Ovary (tissue), 9 donors: ENCODE measurements around the gene OR10A3. TPM values are rescaled to one million over a fixed set of nuclear protein-coding genes. Genes with fewer than 3 reads are reported as not detected.

Source experiments
- DNase-seq, 5 donors: peaks; one replicate each; pipeline ENCODE4 v3.0.0-alpha.2; 2019 to 2020
- H3K27ac ChIP-seq, 2 donors: fragments of 200-600 bp; one replicate each; pipeline versions ENCODE4 v1.5.1 to v1.8.0; 2019 to 2022
- H3K27me3 ChIP-seq: fragments of 200-600 bp; one replicate; pipeline ENCODE4 v1.8.0; 2022
- H3K36me3 ChIP-seq: fragments of 200-600 bp; sonication (generic); one replicate; pipeline ENCODE4 v1.5.1; 2019
- H3K4me1 ChIP-seq: one replicate; pipeline ENCODE4 v1.8.1; 2013; ENCODE audit warnings: mild to moderate bottlenecking, moderate library complexity; ENCODE audit not compliant: insufficient read depth
- H3K4me3 ChIP-seq: fragments of 200-600 bp; sonication (generic); one replicate; pipeline ENCODE4 v1.5.1; 2017
- H3K9me3 ChIP-seq, 2 donors: fragments of 200-600 bp in 1 of 2; sonication (generic) in 1 of 2; one replicate each; pipeline versions ENCODE4 v1.5.1 to v1.8.1; 2013 to 2019; ENCODE audit warnings: mild to moderate bottlenecking in 1 of 2, moderate library complexity in 1 of 2
- EP300 ChIP-seq: sonication (generic); formaldehyde crosslinking; IDR thresholded peaks from one replicate; pipeline ENCODE4 v1.6.1; 2017; ENCODE audit warnings: antibody characterized with exemption
- POLR2A ChIP-seq: fragments of 450-650 bp; IDR thresholded peaks from one replicate; pipeline ENCODE4 v1.6.1; 2017; ENCODE audit warnings: antibody characterized with exemption, mild to moderate bottlenecking, moderate library complexity
- WGBS, 3 donors: extraction: QIAGEN DNeasy Blood & Tissue Kit in 1 of 3; methylation state at CpG; one replicate each; pipeline versions ENCODE4 v1.1.5 to v1.1.7; 2013 to 2017; 5-methylcytosine and 5-hydroxymethylcytosine counted together
- intact Hi-C, 4 donors: fragments of 100-400 bp; cut with DNase I; formaldehyde crosslinking; loops; one replicate each; pipeline versions ENCODE4 v1.11.0 to v1.15.1; 2022 to 2023
- polyA plus RNA-seq, 2 donors: library from polyadenylated mRNA; stranded (reverse); fragments of 200-250 nt in 1 of 2; fragments of 350-450 nt in 1 of 2; fragmentation: Illumina TruSeq in 1 of 2; extraction: RNeasy Lipid Tissue Mini Kit (QIAGEN cat#74804) in 1 of 2; gene quantifications; one replicate each; pipeline ENCODE4 v1.2.3, GENCODE V29; 2013 to 2014
- total RNA-seq, 7 donors: library from RNA; depleted of rRNA in 2 of 7; stranded (reverse); fragments of >200 nt in 2 of 7; fragmentation: NEBNext Ultra II Directional in 3 of 7; extraction: Animal tissue kit (Norgen Biotek cat#: 25700) in 3 of 7; gene quantifications; one replicate each; pipeline versions ENCODE4 v1.1.0 to v1.2.4, GENCODE V29; 2016 to 2023
- TF ChIP-seq, protein P1 (sequence below), 3 donors: fragments of 450-650 bp in 2 of 3; fragments of 200-600 bp in 1 of 3; IDR thresholded peaks; one replicate each; pipeline versions ENCODE4 v1.5.1 to v1.8.0; 2016 to 2022; ENCODE audit warnings: antibody characterized with exemption in 3 of 3, mild to moderate bottlenecking in 1 of 3
- donor health status: DM: no; HTN: no; CAD: no; lungs with moderate emphysema.
- donor health status: DM: no; HTN: no; CAD: no.
- donor health status: Bipolar disorder and iron deficiency.
- donor health status: DM: yes; HTN: yes; CAD: no.
- donor health status: DM: no; HTN: no; CAD: no.
- donor health status: DM: yes; HTN: yes; CAD: no.

Gene OR10A3
- total and polyA plus RNA-seq, 9 donors, result not detected

- Histone ChIP-seq H3K36me3 (no peaks in the 10 kb centered on the region), H3K27me3 (no peaks in the 10 kb centered on the region), H3K4me3 (no peak overlapping the region), H3K4me1 (no peaks in the 10 kb centered on the region), H3K27ac (no peak overlapping the region), H3K9me3 (no peaks in the 10 kb centered on the region)
- no peak for DNase-seq
- intact Hi-C loops, result no loop called here
- TF ChIP-seq POLR2A (no peak), EP300 (no peak)
- TF ChIP-seq, protein P1, sequence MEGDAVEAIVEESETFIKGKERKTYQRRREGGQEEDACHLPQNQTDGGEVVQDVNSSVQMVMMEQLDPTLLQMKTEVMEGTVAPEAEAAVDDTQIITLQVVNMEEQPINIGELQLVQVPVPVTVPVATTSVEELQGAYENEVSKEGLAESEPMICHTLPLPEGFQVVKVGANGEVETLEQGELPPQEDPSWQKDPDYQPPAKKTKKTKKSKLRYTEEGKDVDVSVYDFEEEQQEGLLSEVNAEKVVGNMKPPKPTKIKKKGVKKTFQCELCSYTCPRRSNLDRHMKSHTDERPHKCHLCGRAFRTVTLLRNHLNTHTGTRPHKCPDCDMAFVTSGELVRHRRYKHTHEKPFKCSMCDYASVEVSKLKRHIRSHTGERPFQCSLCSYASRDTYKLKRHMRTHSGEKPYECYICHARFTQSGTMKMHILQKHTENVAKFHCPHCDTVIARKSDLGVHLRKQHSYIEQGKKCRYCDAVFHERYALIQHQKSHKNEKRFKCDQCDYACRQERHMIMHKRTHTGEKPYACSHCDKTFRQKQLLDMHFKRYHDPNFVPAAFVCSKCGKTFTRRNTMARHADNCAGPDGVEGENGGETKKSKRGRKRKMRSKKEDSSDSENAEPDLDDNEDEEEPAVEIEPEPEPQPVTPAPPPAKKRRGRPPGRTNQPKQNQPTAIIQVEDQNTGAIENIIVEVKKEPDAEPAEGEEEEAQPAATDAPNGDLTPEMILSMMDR (IDR thresholded peaks at IDR 0.05), result no peak
Observed at GRCh38 chr11:7967826-7968225, 26.3 kb upstream of the OR10A3 start.

GRCh38 chr11:7967097-7967496 lies 25.6 kb upstream of the OR10A3 start:
- no peaks in the 10 kb centered on the region for H3K36me3 ChIP-seq
- H3K4me3 ChIP-seq, result no peak overlapping the region
- H3K9me3 ChIP-seq, result no peaks in the 10 kb centered on the region
- TF ChIP-seq, protein P1 (IDR thresholded peaks at IDR 0.05), result no peak
- no peak for TF ChIP-seq EP300
- TF ChIP-seq POLR2A, result no peak
- H3K27ac ChIP-seq, result no peak overlapping the region
- WGBS, 3 donors, result 71 to 81% (median 78%) methylated on average over 1 of the region's 1 CpG
- H3K27me3 ChIP-seq, result no peaks in the 10 kb centered on the region
- intact Hi-C loops, result no loop called here
- DNase-seq, result no peak
- no peaks in the 10 kb centered on the region for H3K4me1 ChIP-seq

- Histone ChIP-seq H3K27me3 (no peaks in the 10 kb centered on the region), H3K27ac (no peak within 1 kb of the TSS), H3K9me3 (no peaks in the 10 kb centered on the region), H3K36me3 (no peaks in the 10 kb centered on the region), H3K4me3 (no peak within 1 kb of the TSS), H3K4me1 (no peaks in the 10 kb centered on the region)
- no peak for TF ChIP-seq POLR2A
- TF ChIP-seq, protein P1 (IDR thresholded peaks at IDR 0.05), result no peak
- no peak for TF ChIP-seq EP300
- no peak for DNase-seq
- WGBS, 3 donors, result 73 to 84% (median 75%) methylated on average over 1 of the region's 1 CpG
- intact Hi-C loops, result no loop called here
Observed at GRCh38 chr11:7965386-7965785, 23.9 kb upstream of the OR10A3 start, which contains the start of gene NLRP10. NLRP10 (minus strand) TSS chr11:7965447; CDS start chr11:7963495, 1,952 bp downstream.

DNA sequence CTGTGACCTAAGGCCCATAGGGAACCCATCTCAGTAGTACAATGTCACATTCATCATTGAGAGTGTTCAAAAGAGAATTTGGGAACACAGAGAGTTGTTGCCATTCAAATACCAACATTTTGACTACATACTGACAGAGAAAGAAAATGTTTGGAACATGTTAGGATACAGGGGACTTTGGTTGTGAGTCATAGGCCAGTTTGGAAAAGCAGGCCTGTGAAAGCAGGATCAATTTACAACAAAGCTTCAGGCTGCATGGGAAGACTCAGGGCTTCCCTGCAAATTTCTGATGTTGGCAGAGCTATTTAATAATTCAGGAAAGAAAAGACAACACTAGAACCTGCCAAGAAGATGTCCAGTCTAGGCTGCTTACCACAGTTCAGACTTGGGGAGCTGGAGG lies 23.4 kb upstream of the OR10A3 start:
- no peak for DNase-seq
- Histone ChIP-seq H3K27me3 (no peaks in the 10 kb centered on the region), H3K27ac (no peak overlapping the region), H3K4me3 (no peak overlapping the region), H3K36me3 (no peaks in the 10 kb centered on the region), H3K4me1 (no peaks in the 10 kb centered on the region), H3K9me3 (no peaks in the 10 kb centered on the region)
- intact Hi-C loops, result no loop called here
- TF ChIP-seq, protein P1 (IDR thresholded peaks at IDR 0.05), result no peak
- TF ChIP-seq EP300, result no peak
- TF ChIP-seq POLR2A, result no peak

- intact Hi-C loops, result no loop called here
- no peak for TF ChIP-seq EP300
- TF ChIP-seq POLR2A, result no peak
- TF ChIP-seq, protein P1 (IDR thresholded peaks at IDR 0.05), result no peak
- Histone ChIP-seq H3K4me3 (no peak overlapping the region), H3K36me3 (no peaks in the 10 kb centered on the region), H3K27ac (no peak overlapping the region), H3K27me3 (no peaks in the 10 kb centered on the region), H3K9me3 (no peaks in the 10 kb centered on the region), H3K4me1 (no peaks in the 10 kb centered on the region)
- DNase-seq, result no peak
- WGBS, 3 donors, result 47 to 55% (median 54%) methylated on average over 3 of the region's 3 CpGs
Observed at GRCh38 chr11:7964261-7964660, 22.8 kb upstream of the OR10A3 start.
